Caco-2 (cell line): ENCODE data around the gene TTC23. TPM values are rescaled to one million over a fixed set of nuclear protein-coding genes. Genes with fewer than 3 reads are reported as not detected.

Experiments
- BruUV-seq: library from RNA; stranded (reverse); fragments of 400-500 nt; replicated peaks from 2 replicates; lab custom pipeline; 2021; lab: Mats Ljungman, UMichigan
- CTCF ChIA-PET: fragments of 300-600 bp; sonication (Branson Sonifier 250); formaldehyde crosslinking; loops from one replicate; lab custom pipeline; 2022; ENCODE audit warnings: antibody characterized with exemption; lab: Charles Lee
- POLR2A ChIA-PET: fragments of 300-600 bp; sonication (Branson Sonifier 250); formaldehyde crosslinking; loops from one replicate; lab custom pipeline; 2022; ENCODE audit warnings: antibody characterized with exemption; lab: Charles Lee
- DNase-seq, 2 experiments: peaks; one replicate each; pipeline versions ENCODE4 v3.0.0 to v3.0.0-alpha.2; 2020 to 2022
- H3K27me3 ChIP-seq: replicated peaks from 2 replicates; pipeline ENCODE4 v1.6.0; 2011; ENCODE audit warnings: low read length; ENCODE audit not compliant: control insufficient read depth, insufficient read depth
- H3K36me3 ChIP-seq: 2 replicates; pipeline ENCODE4 v1.5.1; 2011; ENCODE audit warnings: low read length; ENCODE audit not compliant: control insufficient read depth, insufficient read depth
- H3K4me1 ChIP-seq: fragments of 250-450 bp; sonication (Bioruptor Pico); 2 replicates; pipeline ENCODE4 v1.5.1; 2020; ENCODE audit warnings: mild to moderate bottlenecking
- H3K4me3 ChIP-seq: 2 replicates; pipeline ENCODE4 v1.5.1; 2011; ENCODE audit warnings: low read depth, mild to moderate bottlenecking, control low read depth, low read length
- H3K9me3 ChIP-seq: fragments of 250-450 bp; sonication (Bioruptor Pico); 2 replicates; pipeline ENCODE4 v1.5.1; 2020; ENCODE audit warnings: mild to moderate bottlenecking, moderate library complexity
- H3K27ac Mint-ChIP-seq: one replicate; pipeline ENCODE4 v1.8.0; 2022; ENCODE audit warnings: mixed read lengths; ENCODE audit not compliant: unreplicated experiment
- H3K27me3 Mint-ChIP-seq: one replicate; pipeline ENCODE4 v1.8.0; 2022; ENCODE audit warnings: mixed read lengths; ENCODE audit not compliant: insufficient read depth, unreplicated experiment
- H3K36me3 Mint-ChIP-seq: one replicate; pipeline ENCODE4 v1.8.0; 2022; ENCODE audit warnings: mild to moderate bottlenecking, mixed read lengths; ENCODE audit not compliant: insufficient read depth, unreplicated experiment
- H3K4me1 Mint-ChIP-seq: one replicate; pipeline ENCODE4 v1.8.0; 2022; ENCODE audit warnings: low read depth, mixed read lengths; ENCODE audit not compliant: unreplicated experiment
- H3K4me3 Mint-ChIP-seq: one replicate; pipeline ENCODE4 v1.8.0; 2022; ENCODE audit warnings: mild to moderate bottlenecking, moderate library complexity, mixed read lengths; ENCODE audit not compliant: unreplicated experiment
- H3K9me3 Mint-ChIP-seq: one replicate; pipeline ENCODE4 v1.8.0; 2022; ENCODE audit warnings: mixed read lengths; ENCODE audit not compliant: unreplicated experiment
- CTCF ChIP-seq, 2 experiments: fragments of 200-600 bp in 1 of 2; IDR thresholded peaks; 1 replicate in 1 of 2; 2 replicates in 1 of 2; pipeline versions ENCODE4 v1.5.1 to v1.8.0; 2011 to 2022; ENCODE audit warnings: antibody characterized with exemption in 1 of 2, control low read depth in 1 of 2, inconsistent platforms in 1 of 2, low read depth in 1 of 2, low read length in 1 of 2, mild to moderate bottlenecking in 1 of 2, moderate library complexity in 1 of 2; ENCODE audit not compliant: insufficient read depth in 1 of 2, severe bottlenecking in 1 of 2, unreplicated experiment in 1 of 2
- intact Hi-C: fragments of 100-400 bp; cut with micrococcal nuclease; formaldehyde crosslinking; loops from one replicate; pipeline ENCODE4 v1.10.0; 2022; ENCODE audit not compliant: unreplicated experiment
- total RNA-seq: library from RNA; stranded (reverse); gene quantifications from 2 replicates; pipeline ENCODE4 v1.2.3, GENCODE V29; 2022

Gene TTC23
- total RNA-seq, 1 experiment from 2014 or later: 10.8 TPM

- H3K4me3 ChIP-seq: no peak overlapping the region
- H3K4me1 ChIP-seq: peaks cover 10% of the 10 kb centered on the region
- no peak for DNase-seq
- H3K36me3 ChIP-seq: no peaks in the 10 kb centered on the region
- Mint-ChIP-seq H3K9me3 (no peaks in the 10 kb centered on the region), H3K27me3 (no peaks in the 10 kb centered on the region), H3K4me3 (no peak overlapping the region), H3K27ac (no peak overlapping the region), H3K36me3 (peaks cover 4% of the 10 kb centered on the region), H3K4me1 (peaks cover 7% of the 10 kb centered on the region)
- intact Hi-C loops: no loop called here
- CTCF ChIA-PET: no interaction called here
- POLR2A ChIA-PET: no interaction called here
- no TSS peak for BruUV-seq
- no peaks in the 10 kb centered on the region for H3K27me3 ChIP-seq
- H3K9me3 ChIP-seq: no peaks in the 10 kb centered on the region
- TF ChIP-seq CTCF (IDR thresholded peaks at IDR 0.05; ENCODE audit: insufficient read depth in 1 of 2, low read depth in 1 of 2, low read length in 1 of 2, severe bottlenecking in 1 of 2, unreplicated experiment in 1 of 2): no peak
Measured at GRCh38 chr15:99148851-99149276, 100.5 kb downstream of the TTC23 start.

- intact Hi-C loops: no loop called here
- no peaks in the 10 kb centered on the region for H3K27me3 Mint-ChIP-seq
- no peak overlapping the region for H3K4me3 Mint-ChIP-seq
- POLR2A ChIA-PET: no interaction called here
- Histone ChIP-seq H3K4me1 (no peaks in the 10 kb centered on the region), H3K27me3 (no peaks in the 10 kb centered on the region), H3K4me3 (no peak overlapping the region), H3K36me3 (no peaks in the 10 kb centered on the region), H3K9me3 (no peaks in the 10 kb centered on the region)
- TF ChIP-seq CTCF (IDR thresholded peaks at IDR 0.05; ENCODE audit: insufficient read depth in 1 of 2, low read depth in 1 of 2, low read length in 1 of 2, severe bottlenecking in 1 of 2, unreplicated experiment in 1 of 2): no peak
- H3K27ac Mint-ChIP-seq: no peak overlapping the region
- BruUV-seq: no TSS peak
- no peak for DNase-seq
- no peaks in the 10 kb centered on the region for H3K4me1 Mint-ChIP-seq
- no peaks in the 10 kb centered on the region for H3K9me3 Mint-ChIP-seq
- CTCF ChIA-PET: no interaction called here
- H3K36me3 Mint-ChIP-seq: peaks cover 4% of the 10 kb centered on the region
Measured at GRCh38 chr15:99146661-99147060, 102.7 kb downstream of the TTC23 start.

- intact Hi-C loops: no loop called here
- BruUV-seq: no TSS peak
- DNase-seq: no peak
- no peak overlapping the region for H3K4me3 ChIP-seq
- no peak for TF ChIP-seq CTCF (IDR thresholded peaks at IDR 0.05; ENCODE audit: insufficient read depth in 1 of 2, low read depth in 1 of 2, low read length in 1 of 2, severe bottlenecking in 1 of 2, unreplicated experiment in 1 of 2)
- Mint-ChIP-seq H3K9me3 (no peaks in the 10 kb centered on the region), H3K27me3 (no peaks in the 10 kb centered on the region), H3K27ac (peak overlapping the region; percentile 49), H3K4me3 (no peak overlapping the region), H3K36me3 (peaks cover 4% of the 10 kb centered on the region), H3K4me1 (no peaks in the 10 kb centered on the region)
- H3K4me1 ChIP-seq: no peaks in the 10 kb centered on the region
- H3K27me3 ChIP-seq: no peaks in the 10 kb centered on the region
- no peaks in the 10 kb centered on the region for H3K36me3 ChIP-seq
- H3K9me3 ChIP-seq: no peaks in the 10 kb centered on the region
- CTCF ChIA-PET: no interaction called here
- POLR2A ChIA-PET: no interaction called here
Measured at GRCh38 chr15:99145778-99146177, 103.6 kb downstream of the TTC23 start.
